ENCODE measurements around the gene ERG.

Gene ERG

DNA sequence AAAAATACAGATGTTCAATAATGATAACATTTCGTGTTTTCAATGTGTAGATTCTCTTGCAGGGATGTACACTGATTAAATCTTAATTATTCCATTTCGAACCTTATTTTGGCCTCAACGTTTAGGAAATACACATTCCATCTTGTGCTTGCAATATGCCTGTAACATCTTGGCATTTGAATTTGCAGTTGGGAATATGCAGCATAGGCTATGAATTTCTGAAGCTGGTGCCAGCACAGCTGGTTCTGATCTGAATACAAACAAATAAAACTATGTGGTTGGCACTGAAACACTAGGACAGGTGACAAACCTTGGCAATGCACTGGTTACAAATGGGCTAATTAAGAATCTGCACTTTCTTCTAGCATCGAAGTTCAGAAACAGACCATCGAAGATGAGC lies 108.4 kb downstream of the ERG start:
- no peak for DNase-seq (ENCODE audit: low read depth)

- no peak for DNase-seq (ENCODE audit: low read depth)
These were observed 109.0 kb downstream of the ERG start for GRCh38 chr21:38389354-38389676.

GRCh38 chr21:38388647-38389353 lies 109.5 kb downstream of the ERG start:
- DNase-seq (ENCODE audit: low read depth), result no peak

- no peak for DNase-seq (ENCODE audit: low read depth)
These were observed 110.1 kb downstream of the ERG start for GRCh38 chr21:38388203-38388602.

GRCh38 chr21:38386967-38387366 lies 111.3 kb downstream of the ERG start:
- DNase-seq (ENCODE audit: low read depth), result no peak

DNA sequence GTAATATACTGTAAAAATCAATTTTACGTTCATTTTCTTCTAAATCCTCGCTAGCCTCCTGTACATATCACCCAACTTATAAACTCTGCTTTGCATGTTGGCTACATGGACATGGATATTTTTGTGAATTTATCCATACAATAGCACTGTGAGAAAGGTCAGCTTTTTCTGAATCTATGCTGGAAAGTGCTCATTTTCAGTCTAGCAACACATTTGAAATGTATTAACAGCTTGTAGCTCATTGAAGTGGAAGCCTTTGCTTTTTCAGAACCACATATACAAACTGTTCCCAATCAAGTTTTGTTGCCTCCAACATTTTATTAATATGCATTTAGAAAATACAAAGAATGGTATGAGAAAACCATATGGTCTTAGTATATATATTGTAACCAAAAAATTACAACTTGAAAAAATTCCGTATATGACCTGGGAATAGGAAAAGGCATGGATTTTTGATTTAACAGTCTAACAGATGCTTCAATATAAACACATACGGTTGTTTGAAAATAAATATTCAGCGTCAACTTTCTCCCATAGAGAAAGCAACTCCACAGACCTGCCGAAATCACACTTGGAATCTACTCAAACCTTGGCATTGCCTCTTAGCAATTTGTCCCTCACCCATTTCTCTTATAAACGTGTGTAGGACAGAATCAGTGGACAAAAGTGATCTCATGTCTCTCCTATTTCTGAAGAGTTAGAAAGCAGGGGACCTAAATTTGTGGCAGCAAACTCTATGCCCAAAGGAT lies 112.7 kb downstream of the ERG start:
- no peak for DNase-seq (ENCODE audit: low read depth)

DNA sequence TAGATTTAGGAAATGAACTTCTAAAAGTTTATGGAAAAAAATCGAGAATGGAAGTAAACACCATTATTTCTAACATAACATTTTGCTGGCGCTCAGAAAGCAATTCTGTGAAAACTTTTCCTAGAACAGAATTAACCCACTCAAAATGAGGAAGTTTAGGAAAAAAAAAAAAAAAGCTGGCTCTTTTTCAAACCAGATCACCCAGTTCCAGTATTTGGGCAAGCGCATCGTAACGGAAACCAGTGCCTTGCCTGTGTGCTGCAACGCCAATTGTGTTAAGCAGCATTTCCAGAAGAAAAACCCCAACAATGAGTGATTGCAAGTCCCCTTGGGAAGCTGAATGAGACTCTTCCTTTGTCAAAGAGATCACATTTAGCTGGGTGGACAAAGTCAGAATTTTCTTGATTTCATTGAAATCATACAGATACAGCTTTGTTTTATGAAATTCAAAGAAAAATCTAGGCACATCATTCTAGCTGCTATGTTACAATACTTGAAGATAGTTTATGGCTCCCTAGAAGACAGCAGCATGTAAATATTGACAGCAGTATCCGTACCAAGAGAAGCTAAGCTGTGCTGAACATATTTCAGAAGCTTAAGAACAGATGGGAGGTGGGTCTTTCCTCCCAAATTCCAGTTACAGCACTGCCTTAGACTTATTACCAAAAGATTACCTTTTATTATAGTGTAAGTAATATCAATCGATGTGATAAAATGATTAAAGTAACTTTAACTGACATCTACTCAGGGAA lies 113.4 kb downstream of the ERG start:
- no peak for DNase-seq (ENCODE audit: low read depth)

DNA sequence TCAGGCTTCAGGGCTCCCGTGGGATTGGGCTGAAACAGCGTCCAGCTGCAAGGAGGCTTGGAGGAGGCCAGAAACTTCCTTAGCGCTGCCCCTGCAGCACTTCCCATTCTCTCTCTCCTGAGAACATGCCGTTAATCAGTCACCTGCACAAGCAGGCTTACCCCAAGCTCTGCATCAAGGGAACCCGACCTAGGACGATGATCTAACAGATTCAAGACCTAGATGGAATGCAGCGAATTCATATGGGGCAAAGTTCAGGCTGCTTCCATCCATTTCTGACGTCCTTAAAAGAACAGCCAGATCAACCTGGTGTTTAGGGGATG lies 114.1 kb downstream of the ERG start:
- no peak for DNase-seq (ENCODE audit: low read depth)

DNA sequence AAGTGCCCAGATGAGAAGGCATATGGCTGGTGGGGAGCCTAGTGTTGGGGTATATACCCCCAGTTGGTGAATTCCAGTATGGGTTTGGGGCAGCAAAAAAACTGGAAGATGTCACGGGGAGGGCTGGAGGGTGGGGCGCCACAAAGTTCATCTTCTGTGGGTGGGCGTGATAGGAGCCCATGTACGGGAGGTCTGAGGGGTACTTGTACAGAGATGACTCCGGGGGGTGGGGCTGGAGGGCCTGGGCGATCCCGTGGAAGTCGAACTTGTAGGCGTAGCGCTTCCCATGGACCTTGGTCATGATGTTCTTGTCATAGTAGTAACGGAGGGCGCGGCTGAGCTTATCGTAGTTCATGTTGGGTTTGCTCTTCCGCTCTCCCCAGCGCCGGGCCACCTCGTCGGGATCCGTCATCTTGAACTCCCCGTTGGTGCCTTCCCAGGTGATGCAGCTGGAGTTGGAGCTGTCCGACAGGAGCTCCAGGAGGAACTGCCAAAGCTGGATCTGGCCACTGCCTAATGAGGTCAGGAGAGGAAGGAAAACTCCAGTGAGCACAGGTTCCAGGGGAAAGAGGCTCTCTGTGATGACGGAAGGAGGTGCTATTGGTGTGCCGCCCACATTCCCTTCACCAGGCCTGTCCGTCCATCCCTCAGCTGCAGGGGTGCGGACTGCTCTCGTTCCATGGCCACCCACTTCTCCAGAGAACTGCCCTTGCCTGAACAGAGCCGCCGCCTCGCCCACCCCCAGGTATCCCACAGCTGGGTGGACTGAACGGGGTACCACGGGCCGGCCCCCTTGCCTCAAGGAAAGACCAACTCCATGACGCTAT lies 114.7 kb downstream of the ERG start:
- no peak for DNase-seq (ENCODE audit: low read depth)

DNA sequence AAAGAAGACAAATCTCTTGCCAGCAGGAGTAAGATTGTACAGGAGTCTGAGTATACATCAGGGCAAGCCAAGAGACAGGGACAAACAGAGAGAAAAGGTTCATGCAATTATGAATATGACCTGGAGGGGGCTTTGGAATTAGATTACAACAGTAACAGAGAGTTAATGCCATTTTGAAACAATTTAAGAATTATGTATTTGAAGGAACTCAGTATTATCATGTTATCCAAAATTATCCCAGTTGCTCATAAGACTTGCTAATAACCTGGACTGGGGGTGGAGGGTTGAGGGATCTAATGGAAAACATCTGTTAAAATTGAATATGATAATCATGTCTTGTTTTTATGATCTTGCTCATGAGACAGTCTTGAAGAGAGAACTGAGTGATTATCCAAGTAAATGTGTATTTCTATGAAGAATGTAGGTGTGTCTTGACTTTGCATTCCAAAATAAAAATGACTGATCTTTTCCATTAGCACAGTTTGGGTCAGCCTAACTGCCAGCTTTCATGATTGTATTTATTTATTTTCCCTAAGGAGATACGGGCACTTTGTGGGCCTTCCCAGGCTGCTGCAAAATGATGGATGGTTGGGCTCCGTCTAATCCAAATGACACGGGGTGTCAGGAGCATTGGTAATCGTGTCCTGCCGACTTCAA lies 117.7 kb downstream of the ERG start:
- no peak for DNase-seq (ENCODE audit: low read depth)

DNA sequence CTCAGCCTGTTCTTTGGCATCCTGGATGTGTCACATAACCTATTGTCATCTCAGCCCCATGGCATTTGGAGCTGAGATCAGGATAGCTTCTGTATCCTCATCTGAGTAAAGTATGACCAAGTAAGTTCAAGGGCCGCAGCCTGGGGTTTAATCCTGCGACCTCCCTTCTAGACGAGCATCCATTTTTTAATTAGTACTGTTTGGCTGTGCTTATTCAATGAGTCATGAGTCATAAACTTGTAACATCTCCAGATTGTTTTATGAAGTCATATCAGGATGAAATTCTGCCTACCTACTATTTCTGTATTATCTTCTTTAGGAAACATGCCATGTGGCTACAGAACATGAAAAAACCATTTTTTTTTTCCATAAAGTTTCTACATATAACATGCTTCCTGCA lies 119.1 kb downstream of the ERG start:
- DNase-seq (ENCODE audit: low read depth), result no peak

DNA sequence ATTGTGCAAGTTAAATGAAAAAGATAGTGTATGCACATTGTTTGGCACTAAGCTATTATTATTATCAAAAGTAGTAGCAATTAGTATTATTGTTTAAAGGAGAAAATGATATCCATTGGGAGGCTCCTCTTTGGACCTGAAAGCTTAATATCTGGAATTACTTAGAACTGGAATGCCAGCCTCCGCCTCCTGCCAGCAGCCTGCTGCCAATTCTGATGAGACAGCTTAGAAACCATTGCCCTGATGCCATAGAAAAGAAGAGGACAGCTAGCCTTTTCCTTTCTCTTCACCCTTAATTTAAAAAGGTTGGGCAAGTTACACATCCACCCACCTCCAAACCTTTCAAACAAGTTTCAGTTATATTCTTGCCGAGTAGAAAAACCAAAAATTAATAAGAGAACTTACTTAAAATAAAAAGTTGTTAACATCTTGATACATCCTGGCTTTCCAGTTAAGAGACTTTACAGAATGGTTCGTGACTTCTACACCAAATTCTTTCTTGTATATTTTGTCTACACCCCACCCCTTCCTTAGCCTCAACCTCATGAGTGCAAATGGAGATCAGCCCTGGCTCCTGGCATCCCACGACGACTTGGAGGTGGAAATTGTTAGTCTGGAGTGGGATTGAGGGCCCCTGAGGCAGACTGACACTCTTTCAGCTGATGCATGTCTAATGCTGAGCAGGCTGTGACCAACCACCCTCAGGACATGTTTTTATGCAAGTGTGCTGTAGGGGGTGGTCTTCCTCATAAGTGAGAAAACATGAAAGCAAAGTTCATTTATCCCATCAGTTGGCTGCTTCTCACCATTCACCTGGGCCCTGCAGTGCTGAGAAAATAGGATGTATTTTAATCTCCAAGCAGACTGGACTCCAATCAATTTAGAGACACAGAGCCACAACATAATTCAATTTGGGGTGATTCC lies 120.8 kb downstream of the ERG start:
- DNase-seq (ENCODE audit: low read depth), result no peak

GRCh38 chr21:38376693-38377092 lies 121.6 kb downstream of the ERG start:
- DNase-seq (ENCODE audit: low read depth), result no peak

GRCh38 chr21:38376235-38376634 lies 122.0 kb downstream of the ERG start:
- no peak for DNase-seq (ENCODE audit: low read depth)

GRCh38 chr21:38367646-38368045 lies 130.6 kb downstream of the ERG start:
- DNase-seq (ENCODE audit: low read depth), result no peak

GRCh38 chr21:38365521-38365920 lies 132.8 kb downstream of the ERG start:
- DNase-seq (ENCODE audit: low read depth), result no peak

DNA sequence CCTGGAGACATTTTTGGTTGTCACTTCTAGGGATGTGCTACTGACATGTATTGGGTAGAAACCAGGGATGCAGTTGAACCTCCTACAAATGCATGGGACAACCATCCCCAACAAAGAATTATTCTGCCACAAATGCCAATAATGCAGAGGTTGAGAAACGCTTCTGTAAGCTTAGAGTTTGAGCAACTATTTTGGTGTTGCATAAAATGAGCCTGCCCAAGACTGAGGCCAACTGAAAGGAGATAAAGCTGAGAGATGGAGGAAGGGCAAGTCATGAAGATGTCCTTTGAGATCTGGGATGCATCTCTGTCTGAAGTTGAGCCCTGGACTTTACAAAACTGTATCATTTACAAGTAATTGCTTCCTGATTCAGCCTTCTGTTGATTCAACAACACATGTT lies 134.6 kb downstream of the ERG start:
- DNase-seq (ENCODE audit: low read depth), result no peak

GRCh38 chr21:38361324-38361723 lies 137.0 kb downstream of the ERG start:
- DNase-seq (ENCODE audit: low read depth), result no peak

DNA sequence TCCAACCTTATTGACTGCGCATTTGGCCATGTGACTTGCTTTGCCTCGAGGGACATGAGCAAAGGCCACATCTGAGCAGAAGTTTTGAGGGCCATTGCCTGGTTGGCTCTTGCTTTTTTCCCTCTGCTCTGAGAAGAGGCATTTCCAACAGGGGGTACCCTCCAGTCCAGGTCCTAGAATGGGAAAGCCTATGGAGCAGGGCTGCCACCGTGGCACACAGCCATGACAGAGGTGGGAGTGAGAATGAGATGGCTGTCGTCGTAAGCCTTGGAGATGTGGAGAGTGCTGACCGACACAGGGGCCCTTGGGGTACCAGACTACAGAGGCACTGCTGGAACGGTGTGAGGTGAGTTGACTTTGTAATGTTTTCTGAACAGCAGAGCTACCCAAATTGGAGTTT lies 138.4 kb downstream of the ERG start:
- no peak for DNase-seq (ENCODE audit: low read depth)

- DNase-seq (ENCODE audit: low read depth), result no peak
These were observed 139.2 kb downstream of the ERG start for GRCh38 chr21:38359090-38359489.

DNA sequence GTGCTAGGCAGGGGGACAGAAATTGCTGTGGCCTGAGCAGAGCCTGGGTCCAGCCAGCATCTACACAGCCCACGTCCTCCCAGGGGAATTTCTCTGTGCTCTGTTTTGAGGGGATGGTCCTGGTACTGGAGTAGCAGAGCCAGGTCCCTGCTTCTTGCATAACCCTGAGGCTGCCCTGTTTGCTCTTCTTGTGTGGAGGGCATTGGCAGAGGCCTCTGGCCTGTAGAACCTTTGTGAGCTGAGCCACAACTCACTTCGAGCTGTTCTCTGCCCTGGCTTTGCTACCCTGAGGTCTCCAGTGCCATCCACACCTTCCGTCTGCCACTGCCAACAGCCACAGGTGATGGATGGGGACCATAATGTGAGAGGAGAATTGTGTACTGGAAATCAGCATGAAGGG lies 139.6 kb downstream of the ERG start:
- no peak for DNase-seq (ENCODE audit: low read depth)

All from stimulated activated CD8-positive, alpha-beta memory T cell treated with anti-CD3 and anti-CD28 coated beads, Interleukin-12 subunit alpha, Interleukin-12 subunit beta, amount 100 ng/mL, for 4 hours (primary cell).